ENCODE measurements around the gene SPRY1. TPM values are rescaled to one million over a fixed set of nuclear protein-coding genes. Genes with fewer than 3 reads are reported as not detected.
A peak's percentile ranks its signal among the peaks of the same experiment; 100 is the strongest.

Gene SPRY1
- total and polyA plus RNA-seq, 2 of the 8 experiments (the other 6 are each of a cell fraction or from before 2014, with no cell fraction given), result 11.7 to 56.2 TPM

DNA sequence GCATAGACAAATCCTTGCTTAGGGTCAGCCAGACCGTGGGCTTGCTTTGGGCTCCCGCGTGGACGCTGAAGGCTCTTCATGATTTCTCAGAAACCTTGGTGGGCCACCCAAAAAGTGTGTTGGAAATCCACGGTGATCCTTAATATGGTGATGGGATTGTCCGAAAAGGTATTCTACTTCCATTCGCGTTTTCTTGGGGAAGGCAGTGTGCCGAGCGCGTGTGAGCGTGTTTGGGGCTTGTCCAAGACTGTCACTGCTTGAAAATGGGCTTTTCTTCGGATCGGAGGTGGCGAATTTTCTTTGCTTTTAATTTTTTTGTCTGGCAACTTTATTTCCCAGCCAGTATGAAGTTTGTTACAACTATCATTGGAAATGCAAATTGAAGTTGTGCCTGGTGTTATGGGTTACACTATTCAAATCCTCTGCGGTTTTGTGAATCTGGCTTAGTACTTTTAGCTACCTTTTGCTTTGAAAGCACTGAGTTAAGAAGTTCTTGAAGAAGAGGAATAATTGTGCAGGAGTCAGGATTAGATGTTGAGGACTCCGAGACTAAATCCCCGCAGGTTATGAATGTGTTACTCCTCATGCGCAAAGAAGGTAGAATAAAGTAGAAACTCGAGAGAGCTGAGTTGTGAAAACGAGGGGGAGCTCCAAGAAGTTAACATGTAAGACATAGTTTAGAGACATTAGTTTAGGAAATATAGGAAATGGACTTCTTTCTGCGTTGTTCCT lies 3.2 kb downstream of the SPRY1 start:
- Histone ChIP-seq H3K9ac (replicated peaks in 1 of 4; ENCODE audit: extremely low read depth in 1 of 4, low read depth in 3 of 4, low read length in 3 of 4) (peak overlapping the region; percentile 65 to 78 (median 72)), H3K79me2 (ENCODE audit: control insufficient read depth in 1 of 2, insufficient read depth in 2 of 2, low read length in 2 of 2) (peaks cover 20 to 73% of the 10 kb centered on the region in 2 experiments), H3K4me2 (ENCODE audit: insufficient read depth in 1 of 2, low read depth in 2 of 2, low read length in 2 of 2) (peak overlapping the region; percentile 74 to 88), H3K27me3 (replicated peaks in 1 of 4; ENCODE audit: control insufficient read depth in 3 of 4, extremely low read depth in 1 of 4, insufficient read depth in 3 of 4, low read length in 3 of 4) (no peaks in the 10 kb centered on the region), H4K5ac (ENCODE audit: insufficient read length, low read depth, low read length) (peak overlapping the region; percentile 70), H2BK15ac (ENCODE audit: low read length) (no peak overlapping the region), H4K8ac (ENCODE audit: extremely low read depth, insufficient read depth, low read length) (peak overlapping the region; percentile 53; the same call in 1 of the 2 replicates), H3K27ac (ENCODE audit: low read depth, low read length) (peak overlapping the region; percentile 64), H3K9me3 (ENCODE audit: insufficient read depth in 2 of 2, low read depth in 1 of 2, low read length in 1 of 2) (no peaks in the 10 kb centered on the region), H3K23ac (ENCODE audit: insufficient read length) (no peak overlapping the region), H2BK20ac (ENCODE audit: low read length) (no peak overlapping the region), H3K36me3 (ENCODE audit: control insufficient read depth in 2 of 4, insufficient read depth in 4 of 4, low read length in 3 of 4) (peaks cover 9 to 31% (median 17%) of the 10 kb centered on the region in 4 experiments), H3K23me2 (ENCODE audit: low read depth, low read length) (peaks cover 8% of the 10 kb centered on the region), H4K20me1 (replicated peaks in 1 of 2; ENCODE audit: control insufficient read depth in 1 of 2, insufficient read depth in 2 of 2, low read length in 2 of 2) (peaks cover 4 to 11% of the 10 kb centered on the region in 2 experiments), H2AFZ (ENCODE audit: low read length) (no peak overlapping the region), H3K14ac (ENCODE audit: insufficient read length) (no peak overlapping the region), H2BK5ac (ENCODE audit: low read depth, low read length) (peak overlapping the region; percentile 60), H3K79me1 (ENCODE audit: low read depth, low read length) (peaks cover 2% of the 10 kb centered on the region; the same call in 1 of the 2 replicates), H2AK5ac (ENCODE audit: low read depth, low read length) (no peak overlapping the region), H3K4ac (replicated peaks; ENCODE audit: insufficient read length, low read depth, low read length) (no peak overlapping the region), H3K18ac (ENCODE audit: extremely low read depth, low read length) (peak overlapping the region; percentile 75), H3K4me1 (replicated peaks in 1 of 4; ENCODE audit: control insufficient read depth in 3 of 4, insufficient read depth in 4 of 4, low read length in 3 of 4) (peaks cover 0 to 9% (median 2%) of the 10 kb centered on the region in 4 experiments; a peak in 5 of 7 replicates), H2BK12ac (ENCODE audit: low read depth, low read length) (no peak overlapping the region; the same call in 1 of the 2 replicates), H4K91ac (replicated peaks; ENCODE audit: insufficient read length, low read length) (no peak overlapping the region), H3K56ac (replicated peaks; ENCODE audit: insufficient read length, low read depth, low read length) (peak overlapping the region; percentile 62), H3K4me3 (ENCODE audit: extremely low read depth in 1 of 4, insufficient read depth in 2 of 4, low read depth in 3 of 4, low read length in 4 of 4) (peak overlapping the region; percentile 57 to 81 (median 78)), H2BK120ac (replicated peaks; ENCODE audit: low read depth, low read length) (peak overlapping the region; percentile 65)
- CTCF ChIA-PET (ENCODE audit: partially characterized antibody), result interaction anchor here (0.6 to 1.9 kb wide), 15 partner anchors 8 to 297 kb away, joined by 3 to 11 read pairs (median 3); no protein-coding TSS in a partner anchor
- POLR2A ChIA-PET (ENCODE audit: partially characterized antibody), result interaction anchor here (0.8 to 2.3 kb wide), 3 partner anchors 10 to 55 kb away, joined by 3 to 26 read pairs (median 4); no protein-coding TSS in a partner anchor
- DNase-seq (ENCODE audit: low read depth in 1 of 2, low spot score in 2 of 2), result no peak
- 9% methylated on average over 22 of the region's 22 CpGs; no CpG with 5 or more reads in 1 of the 2 experiments for WGBS, 2 experiments (ENCODE audit: extremely low coverage in 1 of 2, insufficient coverage in 1 of 2, insufficient read length in 1 of 2, insufficient replicate concordance in 2 of 2, low coverage in 1 of 2, low lambda C conversion rate in 2 of 2, missing lambda C conversion rate in 1 of 2)
- no peak for FAIRE-seq
- TF ChIP-seq CBX5 (IDR thresholded peaks at IDR 0.05; ENCODE audit: low read depth, low read length) (no peak), CHD1 (IDR thresholded peaks at IDR 0.05; ENCODE audit: low read depth, low read length) (peak; percentile 44; the same call in 1 of the 2 replicates), POLR2AphosphoS5 (IDR thresholded peaks at IDR 0.05; ENCODE audit: low read depth, low read length) (no peak), KDM4A (IDR thresholded peaks at IDR 0.05; ENCODE audit: low read depth, low read length, severe bottlenecking) (no peak), TAF7 (optimal IDR thresholded peaks at IDR 0.05; ENCODE audit: borderline replicate concordance, low read depth, low read length) (no peak), SIX5 (IDR thresholded peaks at IDR 0.05; ENCODE audit: low read depth, low read length) (no peak), RAD21 (IDR thresholded peaks at IDR 0.05 in 1 of 2, conservative IDR thresholded peaks at IDR 0.05 in 1 of 2; ENCODE audit: low read depth in 2 of 2, low read length in 2 of 2) (no peak), RFX5 (IDR thresholded peaks at IDR 0.05; ENCODE audit: borderline replicate concordance, low read depth, low read length) (no peak), CHD2 (IDR thresholded peaks at IDR 0.05; ENCODE audit: low read length) (no peak), BRCA1 (IDR thresholded peaks at IDR 0.05; ENCODE audit: low read depth, low read length) (no peak), RXRA (IDR thresholded peaks at IDR 0.05; ENCODE audit: insufficient read depth, low read depth, low read length) (no peak)
- TF ChIP-seq, protein P1, sequence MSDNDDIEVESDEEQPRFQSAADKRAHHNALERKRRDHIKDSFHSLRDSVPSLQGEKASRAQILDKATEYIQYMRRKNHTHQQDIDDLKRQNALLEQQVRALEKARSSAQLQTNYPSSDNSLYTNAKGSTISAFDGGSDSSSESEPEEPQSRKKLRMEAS (IDR thresholded peaks at IDR 0.05), result no peak
